Measurements from ENCODE around the gene RASGRF2.

Gene RASGRF2

DNA sequence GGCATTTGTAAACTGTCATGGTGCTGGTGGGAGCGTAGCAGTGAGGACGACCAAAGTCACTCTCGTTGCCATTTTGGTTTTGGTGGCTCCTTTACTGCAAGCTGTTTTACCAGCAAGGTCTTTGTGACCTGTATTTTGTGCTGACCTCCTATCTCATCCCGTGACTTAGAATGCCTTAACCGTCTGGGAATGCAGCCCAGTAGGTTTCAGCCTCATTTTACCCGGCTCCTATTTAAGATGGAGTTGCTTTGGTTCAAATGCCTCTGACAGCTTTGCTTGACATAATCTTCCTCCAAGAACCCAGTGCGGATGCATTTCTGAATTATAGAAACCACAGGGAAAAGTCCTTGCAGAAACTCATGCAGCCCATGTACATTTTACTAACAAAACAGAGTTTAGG, 3.9 kb upstream of the RASGRF2 start:
- no peak for DNase-seq

DNA sequence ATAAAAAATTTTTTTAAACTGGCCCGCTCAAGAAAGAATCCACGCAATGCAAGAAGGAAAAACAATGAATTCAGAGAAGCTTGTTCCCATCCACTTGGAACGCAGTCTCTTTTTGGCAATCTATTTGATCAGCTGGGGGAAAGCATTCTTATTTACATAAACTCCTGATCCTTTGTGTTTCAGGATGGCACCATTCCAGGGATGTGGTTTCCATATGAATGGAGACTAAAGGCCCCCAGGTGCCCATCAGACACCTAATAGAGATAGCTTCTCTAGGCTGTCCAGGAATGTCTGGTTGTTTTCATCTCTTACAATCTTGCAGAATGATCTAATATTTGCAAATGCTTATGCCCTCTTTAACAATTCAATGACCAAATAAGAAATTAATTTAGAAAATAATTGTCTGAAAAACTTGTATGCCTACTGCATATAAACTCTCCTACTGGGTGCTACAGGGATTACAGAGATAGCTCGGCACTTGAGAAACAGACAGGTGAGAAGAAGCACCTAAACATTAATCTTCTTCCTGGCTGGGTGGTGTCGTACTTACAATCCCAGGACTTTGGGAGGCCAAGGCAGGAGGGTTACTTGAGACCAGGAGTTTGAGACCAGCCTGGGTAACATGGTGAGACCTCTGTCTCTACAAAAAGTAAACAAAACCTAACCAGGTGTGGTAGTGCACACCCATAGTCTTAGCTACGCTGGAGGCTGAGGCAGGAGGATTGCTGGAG, 3.0 kb upstream of the RASGRF2 start:
- DNase-seq: no peak

DNA sequence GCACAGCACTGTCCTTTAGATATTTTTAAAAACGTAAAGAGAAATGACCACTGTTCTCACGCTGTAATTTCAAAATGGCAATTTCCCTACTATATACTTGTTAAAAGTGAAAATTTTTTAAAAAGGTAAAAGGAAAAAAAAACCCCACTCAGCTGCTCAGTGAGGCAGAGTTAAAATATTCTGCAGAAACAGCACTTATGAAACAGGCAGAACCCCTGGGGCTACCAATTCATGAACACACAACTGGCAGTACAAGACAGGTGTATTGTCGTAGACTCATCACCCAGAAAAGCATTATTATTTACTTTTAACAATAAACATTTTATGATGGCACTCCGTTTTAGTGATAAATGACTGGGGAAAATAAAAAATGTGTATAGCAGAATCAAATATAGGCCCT, 1.5 kb upstream of the RASGRF2 start:
- DNase-seq: no peak

DNA sequence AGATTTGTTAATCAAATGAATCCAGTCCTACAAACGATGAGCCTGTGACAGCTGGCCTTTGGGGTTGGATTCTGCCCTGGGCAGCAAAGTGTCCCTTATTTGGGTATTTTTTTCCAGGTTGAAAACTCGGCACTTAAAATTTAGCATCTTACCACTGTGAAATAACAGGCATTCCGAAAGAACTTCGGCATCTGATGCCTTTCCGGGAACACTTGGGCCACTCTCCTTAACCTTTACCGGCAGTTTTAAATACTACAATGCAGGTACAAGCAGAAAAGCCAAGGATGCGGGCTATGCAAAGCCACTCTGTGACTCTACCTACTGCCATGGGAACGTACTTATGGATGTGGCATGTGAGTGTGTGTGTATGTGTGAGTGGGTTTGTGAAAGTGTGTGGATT, 1.0 kb upstream of the RASGRF2 start:
- DNase-seq: no peak

DNA sequence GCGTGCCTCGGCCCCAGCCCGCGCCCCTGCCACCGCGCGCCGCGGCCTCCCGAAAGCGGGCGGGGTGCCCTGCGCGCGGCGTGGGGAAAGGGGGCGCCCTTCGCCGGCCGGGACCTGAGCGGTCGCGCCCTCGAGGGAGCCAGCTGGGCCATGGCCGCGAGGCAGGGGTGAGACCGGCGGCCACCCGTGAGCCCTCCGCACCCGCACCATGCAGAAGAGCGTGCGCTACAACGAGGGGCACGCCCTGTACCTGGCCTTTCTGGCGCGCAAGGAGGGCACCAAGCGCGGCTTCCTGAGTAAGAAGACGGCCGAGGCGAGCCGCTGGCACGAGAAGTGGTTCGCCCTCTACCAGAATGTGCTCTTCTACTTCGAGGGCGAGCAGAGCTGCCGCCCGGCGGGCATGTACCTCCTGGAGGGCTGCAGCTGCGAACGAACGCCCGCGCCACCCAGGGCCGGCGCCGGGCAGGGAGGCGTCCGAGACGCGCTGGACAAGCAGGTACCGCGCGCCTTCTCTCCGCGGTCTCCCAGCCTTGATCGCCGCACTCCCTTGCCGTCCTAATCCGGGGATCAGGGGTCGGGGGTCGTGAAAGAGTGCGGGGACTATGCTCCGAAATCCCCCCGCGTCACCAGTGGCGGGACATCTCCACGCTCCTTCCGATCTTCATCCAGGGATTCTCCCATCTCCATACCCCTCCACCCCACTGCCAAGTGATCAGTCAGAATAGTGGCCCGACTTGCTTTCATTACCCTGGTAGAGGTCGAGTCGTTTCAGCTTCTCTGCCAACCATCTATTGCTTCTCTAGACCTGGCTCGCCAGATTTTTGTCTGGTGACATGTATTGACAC, 590 bp downstream of the RASGRF2 start:
- peak; percentile 38 for DNase-seq

DNA sequence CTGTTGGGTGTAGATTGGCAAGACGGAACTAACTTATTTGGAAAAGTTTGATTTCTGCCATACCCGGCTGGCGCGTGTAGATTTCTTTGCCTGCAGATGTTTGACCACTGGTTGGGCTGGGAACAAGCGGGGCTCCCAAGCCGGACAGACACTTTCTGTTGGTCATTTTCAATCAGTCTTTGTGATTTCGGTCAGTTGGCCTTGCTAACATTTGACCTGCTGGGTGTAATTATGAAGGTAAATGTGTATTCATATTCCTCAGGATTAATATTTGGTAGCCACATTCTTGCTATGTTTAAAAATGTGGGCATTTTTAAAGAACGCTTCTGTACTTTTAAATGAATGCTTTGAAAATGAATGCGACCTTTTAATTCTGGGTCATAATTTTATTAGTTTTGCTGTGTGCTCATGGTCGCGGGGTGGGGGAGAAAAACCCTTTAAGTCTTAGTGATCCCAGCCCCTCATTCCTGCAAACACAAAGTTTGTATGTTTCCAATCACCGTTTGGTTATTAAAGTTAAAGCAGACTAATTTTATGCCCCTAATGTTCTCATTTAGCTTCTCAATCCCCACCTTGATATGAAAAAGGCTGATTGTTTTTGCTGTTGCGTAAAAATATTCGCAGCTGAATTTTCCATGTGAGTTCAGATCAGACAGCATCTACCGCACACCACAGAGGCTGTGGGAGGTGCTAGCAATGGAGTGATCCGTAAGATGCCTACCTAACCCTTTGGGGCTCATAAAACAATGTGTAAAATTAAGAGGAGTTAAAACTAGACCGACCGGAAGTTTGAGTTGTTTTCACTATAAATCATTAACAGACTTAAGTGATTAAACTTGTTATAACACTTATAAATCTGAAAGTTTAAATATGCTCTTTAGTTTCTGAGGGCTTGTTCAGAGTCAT, 1.5 kb downstream of the RASGRF2 start:
- DNase-seq: peak; percentile 29

DNA sequence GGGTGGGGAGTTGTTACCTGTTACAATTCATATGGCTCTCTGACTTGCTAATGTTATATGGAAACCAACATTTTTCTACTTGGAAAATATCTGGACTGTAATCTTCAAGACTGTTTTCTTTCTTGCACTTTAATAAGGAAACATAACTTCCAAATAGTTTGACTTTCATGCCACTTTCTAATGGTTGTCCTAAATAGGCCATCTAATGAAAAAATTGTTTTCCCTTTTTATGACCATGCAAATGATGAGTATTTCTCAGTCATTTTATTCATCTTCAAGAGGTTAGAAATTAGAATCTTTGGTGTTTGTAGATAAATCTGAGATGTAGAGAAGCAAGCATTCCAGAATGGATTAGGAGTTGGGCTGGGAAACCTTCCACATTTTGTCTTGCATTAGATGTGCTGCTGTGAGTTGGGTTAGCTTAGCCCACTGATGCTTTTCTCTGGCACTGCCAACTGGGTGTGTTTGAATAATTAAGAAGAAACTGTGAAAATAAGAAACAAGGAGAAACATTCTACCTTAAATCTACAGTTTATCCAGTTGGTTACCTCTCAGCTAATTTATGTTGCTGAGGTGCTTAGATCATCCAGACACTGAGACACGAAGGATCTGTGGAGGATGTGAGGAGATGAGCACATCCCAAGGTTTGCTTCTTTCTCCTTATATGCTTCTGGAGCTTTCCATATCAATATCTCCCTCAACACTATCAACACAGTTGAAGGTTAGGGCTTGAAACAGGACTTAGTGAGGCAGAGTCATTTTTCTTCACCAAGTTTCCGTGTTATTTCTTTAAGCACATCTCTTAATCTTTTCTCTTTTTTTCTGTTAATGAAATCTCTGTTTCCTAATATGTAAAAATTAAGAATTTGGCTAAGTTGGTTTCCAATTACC, 2.7 kb downstream of the RASGRF2 start:
- DNase-seq: no peak

DNA sequence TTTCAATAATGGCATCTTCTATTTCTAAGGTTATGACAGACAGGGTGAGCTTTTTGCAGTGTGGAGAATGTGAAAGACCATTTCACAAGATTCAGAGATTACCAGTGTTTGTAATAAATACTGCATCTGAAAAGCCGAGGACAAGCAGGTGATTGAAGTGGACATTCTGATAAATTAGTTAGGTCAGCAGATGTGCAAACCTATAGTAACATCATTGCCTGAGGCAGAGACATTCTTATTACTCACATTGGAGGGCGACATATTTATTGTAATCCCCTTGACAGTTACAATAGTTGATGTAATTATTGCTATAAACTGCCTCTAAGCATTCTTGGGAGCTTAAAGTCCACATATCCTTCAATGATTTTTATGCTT, 3.3 kb downstream of the RASGRF2 start:
- DNase-seq: no peak

DNA sequence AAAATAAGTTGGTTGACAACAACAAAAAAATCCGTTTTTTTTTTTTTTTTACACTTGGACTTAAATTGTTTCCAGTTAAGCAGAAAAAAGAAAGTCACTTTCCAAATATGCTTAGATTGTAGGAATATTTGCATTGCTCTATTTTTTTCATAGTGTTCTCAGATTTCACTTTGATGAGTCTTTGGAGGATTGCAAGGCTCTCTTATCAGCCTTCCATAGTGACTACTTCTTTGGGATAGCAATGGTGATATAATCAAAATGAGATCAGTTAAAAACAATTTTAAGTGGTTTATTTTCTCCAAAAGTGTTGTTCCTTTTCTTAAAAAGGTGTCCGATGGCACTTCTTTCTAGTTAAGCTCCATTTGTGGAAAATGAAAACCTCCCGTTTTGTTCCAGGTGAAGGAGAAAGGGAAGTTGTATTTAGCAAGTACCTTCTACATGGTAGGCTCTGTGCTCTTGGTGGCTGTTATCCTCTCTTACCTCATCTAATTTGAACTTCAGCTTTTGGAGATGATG, 3.9 kb downstream of the RASGRF2 start:
- DNase-seq: no peak

DNA sequence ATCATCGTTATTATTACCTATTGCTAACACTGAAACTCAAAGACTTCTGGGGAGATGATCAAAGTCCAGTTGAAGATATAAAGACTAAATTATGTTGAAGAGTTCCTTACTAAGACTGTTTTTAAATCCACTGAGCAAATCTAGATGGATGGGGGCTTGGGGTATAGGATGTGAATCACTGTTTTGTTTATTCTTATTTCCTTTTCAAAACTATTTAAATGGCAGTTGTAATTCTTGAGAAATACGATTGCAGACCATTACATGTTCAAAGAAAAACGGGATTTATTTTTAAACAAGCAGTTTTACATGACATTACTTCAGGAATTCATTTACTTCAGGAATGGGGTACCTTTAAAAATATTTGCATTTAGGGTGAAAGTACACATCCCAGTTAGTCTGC, 4.3 kb downstream of the RASGRF2 start:
- DNase-seq: no peak

DNA sequence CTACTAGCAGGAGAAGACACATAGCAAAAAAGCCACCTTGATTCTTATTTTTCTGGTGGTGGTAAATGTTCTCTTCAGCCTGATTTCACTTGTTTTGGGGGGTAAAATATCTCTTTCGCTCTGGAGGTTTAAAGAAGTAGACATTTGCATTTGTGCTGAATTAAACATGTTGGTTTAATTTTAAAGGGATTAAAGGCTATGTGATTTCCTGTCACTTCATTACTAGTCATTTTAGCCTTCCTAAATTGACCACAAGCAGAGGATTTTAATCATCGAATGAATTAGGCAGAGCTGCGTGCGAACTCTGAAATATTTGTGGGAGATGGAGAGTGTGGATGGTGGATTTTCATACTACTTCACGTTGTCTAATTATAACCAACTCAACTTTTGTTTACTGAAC, 4.8 kb downstream of the RASGRF2 start:
- no peak for DNase-seq

DNA sequence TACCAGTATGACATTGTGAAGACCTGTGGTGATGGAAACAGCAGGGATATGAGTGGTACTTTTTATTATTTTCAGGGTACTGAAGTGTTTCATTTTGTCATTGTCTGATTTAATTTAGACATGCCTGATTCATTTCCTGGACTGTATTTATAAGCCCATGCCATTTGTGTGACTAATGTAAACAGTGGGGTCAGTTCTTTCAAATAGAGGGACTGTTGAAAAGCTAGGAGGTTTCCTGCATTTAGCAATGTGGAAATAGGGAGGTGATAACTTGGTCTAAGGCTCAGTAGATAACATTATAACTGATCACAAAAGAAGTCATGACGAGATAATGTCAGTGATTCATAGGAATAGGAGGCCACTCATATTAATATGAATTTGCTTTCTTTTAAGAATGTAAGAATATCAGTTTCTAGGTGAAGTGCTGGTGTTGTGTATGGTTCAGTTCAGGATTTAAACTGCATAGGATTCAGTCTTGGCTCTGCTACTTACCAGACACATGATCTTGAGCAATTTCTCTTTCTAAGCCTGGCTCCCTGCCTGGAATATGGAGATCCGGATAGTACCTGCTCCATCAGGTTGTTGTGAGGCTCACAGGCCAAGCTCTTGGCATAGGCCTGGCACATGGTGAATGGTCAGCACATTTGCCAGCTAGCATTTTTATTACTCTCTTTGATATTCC, 7.5 kb downstream of the RASGRF2 start:
- no peak for DNase-seq

DNA sequence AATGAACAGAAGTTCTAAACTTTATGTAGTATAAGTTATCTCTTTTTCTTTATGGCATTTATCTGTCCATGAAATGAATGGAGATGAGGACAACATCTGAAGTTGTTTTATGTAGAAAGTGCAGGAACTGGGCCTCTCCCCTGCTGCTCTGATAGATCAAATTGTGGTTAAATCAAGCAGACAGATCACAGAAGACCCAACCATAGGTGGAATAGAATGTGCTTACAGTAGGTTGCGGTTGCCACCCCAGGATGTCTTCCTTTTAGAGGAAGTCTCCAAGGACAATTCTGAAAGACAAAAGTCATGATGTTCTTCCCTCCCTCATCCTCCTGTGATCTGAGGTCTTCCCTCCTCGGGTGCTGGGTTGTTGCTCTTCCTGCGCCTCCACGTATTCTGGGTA, 12.9 kb downstream of the RASGRF2 start:
- no peak for DNase-seq

DNA sequence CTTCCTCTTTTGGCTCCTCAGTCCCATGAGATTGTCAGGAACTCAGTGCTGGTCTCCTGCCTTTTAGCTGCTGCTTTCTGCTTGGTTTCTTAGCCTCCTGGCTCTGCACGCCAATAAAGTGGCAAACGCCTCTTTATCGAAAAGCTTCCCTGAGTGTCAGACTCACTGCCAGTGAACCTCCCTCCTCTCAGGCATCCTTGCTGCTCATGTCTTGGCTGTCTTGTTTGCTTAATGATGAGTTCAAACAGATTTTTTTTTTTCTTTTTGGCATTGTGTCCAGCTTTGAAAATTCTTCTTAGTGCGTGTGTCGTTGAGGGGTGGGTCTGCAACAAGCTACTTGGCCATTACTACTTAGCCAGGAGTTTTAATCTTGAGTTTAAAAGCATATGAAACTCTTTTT, 14.9 kb downstream of the RASGRF2 start:
- no peak for DNase-seq

DNA sequence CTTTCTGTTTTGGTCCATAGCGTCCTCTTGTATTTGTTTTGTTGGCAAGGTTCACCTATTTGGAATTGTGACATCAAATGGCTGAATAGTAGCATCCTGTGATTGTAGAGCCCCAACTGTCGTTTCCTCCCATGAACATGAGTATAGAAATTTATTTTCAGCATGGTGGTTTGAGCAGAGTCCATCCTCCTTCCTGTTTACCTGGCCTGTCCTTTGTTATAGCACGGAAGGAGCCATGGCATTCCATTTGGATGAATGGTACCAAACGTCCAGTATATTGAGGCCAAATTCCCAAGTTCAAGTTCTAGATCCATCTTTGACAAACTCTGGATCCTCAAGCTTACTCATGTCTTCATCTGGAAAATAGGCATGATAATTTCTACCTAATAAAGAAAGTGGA, 16.8 kb downstream of the RASGRF2 start:
- DNase-seq: no peak

DNA sequence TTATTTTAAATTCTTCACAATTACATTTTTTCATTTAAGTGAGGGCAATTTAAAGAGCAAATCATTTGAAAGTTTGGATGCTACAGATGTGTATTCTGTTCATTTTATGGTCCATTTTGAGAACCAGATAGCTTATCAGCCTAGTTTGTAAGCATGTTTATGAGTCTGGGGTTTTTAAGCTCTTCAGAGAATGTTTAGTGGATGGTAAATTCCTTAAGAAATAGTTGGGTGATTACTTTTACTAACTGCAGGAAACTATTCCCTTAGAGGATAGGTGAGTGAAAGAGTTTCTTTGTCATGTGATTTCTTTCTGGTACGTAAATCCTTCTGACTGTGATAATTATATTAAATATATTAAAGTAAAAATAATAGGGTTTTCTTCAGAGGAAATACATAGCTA, 17.6 kb downstream of the RASGRF2 start:
- DNase-seq: no peak

DNA sequence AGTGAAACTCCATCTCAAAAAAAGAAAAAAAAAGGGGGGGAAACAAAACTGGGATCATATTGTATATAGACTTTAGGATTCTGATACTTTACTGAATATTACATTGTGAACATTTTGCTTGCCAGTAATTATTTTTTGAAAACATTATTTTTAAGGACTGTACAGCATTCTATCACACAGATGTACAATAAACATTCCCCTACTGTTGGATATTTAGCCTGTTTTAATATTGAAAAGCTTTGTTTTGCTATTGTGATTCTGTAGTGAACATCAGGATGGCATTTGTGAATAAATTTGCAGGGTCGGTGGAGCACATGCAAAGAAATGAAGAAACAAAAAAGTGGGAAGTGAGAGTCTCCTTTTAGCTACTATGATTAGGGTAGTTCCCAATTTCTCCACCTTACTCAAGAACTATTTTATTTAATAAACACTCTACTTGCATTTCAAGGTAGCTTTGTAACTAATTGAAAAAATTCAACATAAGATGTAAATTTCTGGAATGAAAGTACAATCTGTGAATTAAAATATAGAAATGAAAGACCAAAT, 18.7 kb downstream of the RASGRF2 start:
- no peak for DNase-seq

DNA sequence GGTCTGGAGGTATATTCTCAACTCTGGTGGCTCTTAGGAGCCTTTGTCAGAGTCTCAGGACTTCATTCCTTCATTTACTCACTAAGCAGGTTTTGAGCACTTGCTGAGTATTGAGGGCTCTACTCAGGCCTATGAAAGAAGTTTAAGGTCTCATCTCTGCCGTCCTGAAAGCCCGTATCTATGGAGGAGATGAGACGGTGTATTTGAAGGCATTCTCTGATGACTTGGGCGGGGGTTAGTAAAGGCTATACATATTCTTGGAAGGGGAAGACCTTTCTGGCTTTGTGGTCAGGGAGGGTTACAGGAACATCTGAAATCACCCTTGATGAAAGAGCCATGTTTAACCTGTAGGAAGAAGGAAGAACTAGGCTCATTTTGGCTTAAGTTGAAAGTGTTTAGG, 21.9 kb downstream of the RASGRF2 start:
- DNase-seq: no peak

DNA sequence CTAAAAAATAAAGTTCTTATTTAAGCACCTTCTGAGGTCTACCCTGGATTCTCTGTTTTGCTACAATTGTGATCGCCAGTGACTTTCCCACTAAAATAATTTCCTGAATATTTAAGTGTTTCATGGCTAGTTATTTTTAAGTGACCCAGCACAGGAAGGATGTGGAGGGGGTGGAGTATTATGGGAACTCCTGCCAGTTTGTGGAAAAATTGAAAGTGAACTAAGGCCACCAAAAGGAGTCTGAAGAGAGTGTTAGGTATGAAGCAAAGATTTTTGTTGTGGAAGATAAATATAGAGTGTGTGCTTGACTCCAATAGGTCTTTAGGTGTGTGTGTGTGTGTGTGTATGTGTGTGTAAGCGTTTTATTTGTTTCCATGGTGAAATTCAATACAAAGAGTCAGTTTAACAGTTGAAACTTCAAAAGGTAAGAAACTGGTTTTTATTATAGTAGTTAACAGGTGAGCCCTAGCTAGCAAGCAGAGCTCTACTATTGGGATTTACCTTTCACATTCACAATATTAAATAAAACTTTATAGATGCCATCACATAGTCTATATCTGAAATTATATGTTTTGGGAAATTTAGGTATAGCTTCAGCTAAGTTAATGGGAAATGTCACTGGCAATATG, 25.6 kb downstream of the RASGRF2 start:
- no peak for DNase-seq

DNA sequence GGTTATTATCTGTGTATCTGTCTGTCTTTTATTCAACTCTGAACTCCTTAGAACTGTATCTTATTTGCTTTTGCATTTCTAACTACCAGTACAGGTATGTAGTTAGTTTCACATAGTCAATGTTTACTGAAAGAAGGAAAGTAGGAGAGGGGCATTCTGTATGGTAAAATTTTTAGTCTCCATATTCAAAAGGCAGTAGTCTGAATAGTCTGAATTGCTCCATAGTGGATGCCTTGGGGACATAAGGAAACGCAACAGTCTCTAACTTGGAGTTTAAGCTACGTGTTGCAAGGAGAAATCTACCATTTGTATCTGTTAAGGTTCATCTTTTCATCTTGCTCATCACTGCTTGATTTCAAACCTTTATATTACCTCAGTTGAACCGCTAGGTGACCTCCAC, 26.2 kb downstream of the RASGRF2 start:
- DNase-seq: no peak

All from stimulated activated CD4-positive, alpha-beta T cell treated with anti-CD3 and anti-CD28 coated beads, Interleukin-12 subunit alpha, Interleukin-12 subunit beta, amount 100 ng/mL, for 4 hours (primary cell).